Mesenchymal stem cell (in vitro differentiated cells and primary cell): Measurements from ENCODE around the gene DGKE.

Source experiments
- DNase-seq: peaks from one replicate; pipeline ENCODE4 v3.0.0-alpha.2; 2013
- H2AFZ ChIP-seq: one replicate; pipeline ENCODE4 v1.6.1; 2013; ENCODE audit warnings: low read depth, mild to moderate bottlenecking, control low read depth, inconsistent platforms, low read length, moderate library complexity
- H2AK5ac ChIP-seq: 2 replicates; pipeline ENCODE4 v1.6.1; 2013; ENCODE audit warnings: low read length, moderate library complexity, mild to moderate bottlenecking, inconsistent platforms; ENCODE audit not compliant: severe bottlenecking
- H2BK120ac ChIP-seq: one replicate; pipeline ENCODE4 v1.6.1; 2013; ENCODE audit warnings: low read depth, mild to moderate bottlenecking, inconsistent platforms, low read length, moderate library complexity
- H2BK12ac ChIP-seq, 2 experiments: one replicate each; pipeline ENCODE4 v1.6.1; 2013; ENCODE audit warnings: inconsistent platforms in 2 of 2, low read length in 2 of 2, mild to moderate bottlenecking in 2 of 2, moderate library complexity in 2 of 2, control low read depth in 1 of 2
- H2BK15ac ChIP-seq: one replicate; pipeline ENCODE4 v1.6.1; 2013; ENCODE audit warnings: mild to moderate bottlenecking, low read depth, inconsistent platforms; ENCODE audit not compliant: poor library complexity, severe bottlenecking
- H2BK5ac ChIP-seq: 2 replicates; pipeline ENCODE4 v1.6.1; 2013; ENCODE audit warnings: low read depth, mild to moderate bottlenecking, low read length, control low read depth, inconsistent platforms; ENCODE audit not compliant: poor library complexity, severe bottlenecking
- H3K14ac ChIP-seq, 2 experiments: one replicate each; pipeline ENCODE4 v1.6.1; 2013; ENCODE audit warnings: inconsistent platforms in 2 of 2, low read length in 2 of 2, control low read depth in 1 of 2, mild to moderate bottlenecking in 1 of 2, moderate library complexity in 1 of 2
- H3K18ac ChIP-seq, 2 experiments: one replicate each; pipeline ENCODE4 v1.6.1; 2013; ENCODE audit warnings: inconsistent platforms in 2 of 2, low read length in 2 of 2, control low read depth in 1 of 2, low read depth in 1 of 2, mild to moderate bottlenecking in 1 of 2
- H3K23ac ChIP-seq, 2 experiments: one replicate each; pipeline ENCODE4 v1.6.1; 2013; ENCODE audit warnings: inconsistent platforms in 2 of 2, low read length in 2 of 2, mild to moderate bottlenecking in 2 of 2, moderate library complexity in 2 of 2, control low read depth in 1 of 2
- H3K27ac ChIP-seq: 2 replicates; pipeline ENCODE4 v1.5.1; 2013; ENCODE audit warnings: mild to moderate bottlenecking, moderate library complexity, low read length, control low read depth, inconsistent platforms; ENCODE audit not compliant: poor library complexity, severe bottlenecking
- H3K27me3 ChIP-seq, 2 experiments: 2 replicates each; pipeline versions ENCODE4 v1.6.1 to v1.7.0; 2013; ENCODE audit warnings: low read length in 2 of 2, mild to moderate bottlenecking in 2 of 2, moderate library complexity in 2 of 2, control low read depth in 1 of 2, inconsistent platforms in 1 of 2; ENCODE audit not compliant: control insufficient read depth in 1 of 2, insufficient read depth in 1 of 2
- H3K36me3 ChIP-seq, 2 experiments: 2 replicates each; pipeline versions ENCODE4 v1.6.1 to v1.7.0; 2013; ENCODE audit warnings: low read length in 2 of 2, control low read depth in 1 of 2, inconsistent platforms in 1 of 2, low read depth in 1 of 2, mild to moderate bottlenecking in 1 of 2; ENCODE audit not compliant: insufficient read depth in 2 of 2, control insufficient read depth in 1 of 2
- H3K4ac ChIP-seq, 2 experiments: one replicate each; pipeline ENCODE4 v1.6.1; 2013; ENCODE audit warnings: inconsistent platforms in 2 of 2, low read length in 2 of 2, mild to moderate bottlenecking in 2 of 2, moderate library complexity in 2 of 2, control low read depth in 1 of 2, low read depth in 1 of 2
- H3K4me1 ChIP-seq: 2 replicates; pipeline ENCODE4 v1.6.1; 2013; ENCODE audit warnings: low read depth, low read length, control low read depth; ENCODE audit not compliant: control insufficient read depth, insufficient read depth
- H3K4me2 ChIP-seq: 2 replicates; pipeline ENCODE4 v1.6.1; 2013; ENCODE audit warnings: low read length, mild to moderate bottlenecking, inconsistent platforms; ENCODE audit not compliant: poor library complexity, severe bottlenecking
- H3K4me3 ChIP-seq, 2 experiments: 2 replicates each; pipeline versions ENCODE4 v1.5.1 to v1.7.0; 2013; ENCODE audit warnings: low read length in 2 of 2, mild to moderate bottlenecking in 2 of 2, control low read depth in 1 of 2, low read depth in 1 of 2; ENCODE audit not compliant: insufficient read depth in 1 of 2
- H3K79me1 ChIP-seq: replicated peaks from 2 replicates; pipeline ENCODE4 v1.6.1; 2013; ENCODE audit warnings: mild to moderate bottlenecking, control low read depth, low read length, inconsistent platforms; ENCODE audit not compliant: poor library complexity, severe bottlenecking
- H3K9ac ChIP-seq: 2 replicates; pipeline ENCODE4 v1.7.0; 2013; ENCODE audit warnings: mild to moderate bottlenecking, low read length, moderate library complexity
- H3K9me3 ChIP-seq: 2 replicates; pipeline ENCODE4 v1.7.0; 2013; ENCODE audit warnings: mild to moderate bottlenecking, low read length; ENCODE audit not compliant: control insufficient read depth
- H4K8ac ChIP-seq: one replicate; pipeline ENCODE4 v1.6.1; 2013; ENCODE audit warnings: inconsistent platforms, mild to moderate bottlenecking, low read length, moderate library complexity
- H4K91ac ChIP-seq: one replicate; pipeline ENCODE4 v1.6.1; 2013; ENCODE audit warnings: mild to moderate bottlenecking, low read length, inconsistent platforms
- WGBS: methylation state at CpG from one replicate; pipeline ENCODE4 v1.1.7; 2013; ENCODE audit warnings: mixed read lengths; 5-methylcytosine and 5-hydroxymethylcytosine counted together

The DGKE gene

GRCh38 chr17:56886288-56886731 lies 52.4 kb downstream of the DGKE start:
- Histone ChIP-seq H3K4me1 (peaks cover 1% of the 10 kb centered on the region), H3K18ac (no peak overlapping the region), H2AK5ac (no peak overlapping the region), H3K9me3 (peaks cover 5% of the 10 kb centered on the region), H4K8ac (no peak overlapping the region), H2AFZ (no peak overlapping the region), H2BK120ac (no peak overlapping the region), H3K27ac (no peak overlapping the region), H3K23ac (no peak overlapping the region), H3K4ac (no peak overlapping the region), H3K4me3 (no peak overlapping the region), H3K79me1 (peaks cover 2% of the 10 kb centered on the region), H3K27me3 (no peaks in the 10 kb centered on the region), H3K36me3 (peaks cover 25 to 60% of the 10 kb centered on the region in 2 experiments), H2BK12ac (no peak overlapping the region), H3K4me2 (no peak overlapping the region), H3K14ac (no peak overlapping the region), H2BK15ac (no peak overlapping the region), H3K9ac (no peak overlapping the region), H2BK5ac (no peak overlapping the region), H4K91ac (no peak overlapping the region)
- DNase-seq: no peak
- WGBS: 94% methylated on average over 2 of the region's 2 CpGs

GRCh38 chr17:56887105-56887504 lies 53.2 kb downstream of the DGKE start:
- no peak overlapping the region for H3K9ac ChIP-seq
- H4K8ac ChIP-seq: no peak overlapping the region
- peaks cover 1% of the 10 kb centered on the region for H3K4me1 ChIP-seq
- H3K36me3 ChIP-seq: peaks cover 33 to 68% of the 10 kb centered on the region in 2 experiments
- no peak overlapping the region for H3K4me3 ChIP-seq
- no peak overlapping the region for H2AK5ac ChIP-seq
- H3K27ac ChIP-seq: no peak overlapping the region
- H2BK15ac ChIP-seq: no peak overlapping the region
- H2AFZ ChIP-seq: no peak overlapping the region
- H3K9me3 ChIP-seq: peaks cover 5% of the 10 kb centered on the region
- H3K4ac ChIP-seq: no peak overlapping the region
- no peak overlapping the region for H2BK5ac ChIP-seq
- H3K23ac ChIP-seq: no peak overlapping the region
- no peak overlapping the region for H2BK12ac ChIP-seq
- no peak overlapping the region for H3K4me2 ChIP-seq
- no peak overlapping the region for H2BK120ac ChIP-seq
- 95% methylated on average over 4 of the region's 5 CpGs for WGBS
- no peak overlapping the region for H3K14ac ChIP-seq
- H3K79me1 ChIP-seq: peaks cover 2% of the 10 kb centered on the region
- no peak overlapping the region for H4K91ac ChIP-seq
- DNase-seq: no peak
- H3K27me3 ChIP-seq: no peaks in the 10 kb centered on the region
- H3K18ac ChIP-seq: no peak overlapping the region

- H3K9me3 ChIP-seq: peaks cover 5% of the 10 kb centered on the region
- no peak overlapping the region for H3K9ac ChIP-seq
- no peak overlapping the region for H3K4me2 ChIP-seq
- H3K4me3 ChIP-seq: no peak overlapping the region
- H3K27ac ChIP-seq: no peak overlapping the region
- H3K14ac ChIP-seq: no peak overlapping the region
- H3K4ac ChIP-seq: no peak overlapping the region
- 95% methylated on average over 8 of the region's 9 CpGs for WGBS
- H2BK120ac ChIP-seq: no peak overlapping the region
- H2AFZ ChIP-seq: no peak overlapping the region
- no peak overlapping the region for H2BK12ac ChIP-seq
- H3K18ac ChIP-seq: no peak overlapping the region
- no peaks in the 10 kb centered on the region for H3K27me3 ChIP-seq
- H2BK5ac ChIP-seq: no peak overlapping the region
- peaks cover 1% of the 10 kb centered on the region for H3K4me1 ChIP-seq
- no peak overlapping the region for H3K23ac ChIP-seq
- no peak overlapping the region for H2AK5ac ChIP-seq
- DNase-seq: no peak
- no peak overlapping the region for H2BK15ac ChIP-seq
- no peak overlapping the region for H4K91ac ChIP-seq
- peaks cover 2% of the 10 kb centered on the region for H3K79me1 ChIP-seq
- no peak overlapping the region for H4K8ac ChIP-seq
- peaks cover 36 to 75% of the 10 kb centered on the region in 2 experiments for H3K36me3 ChIP-seq
Observed at GRCh38 chr17:56887552-56888467, 53.9 kb downstream of the DGKE start.

- no peak overlapping the region for H3K9ac ChIP-seq
- WGBS: 96% methylated on average over 6 of the region's 6 CpGs
- H2AFZ ChIP-seq: no peak overlapping the region
- H4K91ac ChIP-seq: no peak overlapping the region
- H3K36me3 ChIP-seq: peaks cover 58 to 94% of the 10 kb centered on the region in 2 experiments
- no peak overlapping the region for H3K4ac ChIP-seq
- H4K8ac ChIP-seq: no peak overlapping the region
- H2BK120ac ChIP-seq: no peak overlapping the region
- H2BK5ac ChIP-seq: no peak overlapping the region
- H2BK12ac ChIP-seq: no peak overlapping the region
- no peak overlapping the region for H3K4me3 ChIP-seq
- no peak overlapping the region for H3K18ac ChIP-seq
- H3K4me2 ChIP-seq: no peak overlapping the region
- peaks cover 5% of the 10 kb centered on the region for H3K9me3 ChIP-seq
- no peak overlapping the region for H3K27ac ChIP-seq
- no peaks in the 10 kb centered on the region for H3K27me3 ChIP-seq
- no peak for DNase-seq
- H3K4me1 ChIP-seq: no peaks in the 10 kb centered on the region
- H2BK15ac ChIP-seq: no peak overlapping the region
- peaks cover 2% of the 10 kb centered on the region for H3K79me1 ChIP-seq
- H3K14ac ChIP-seq: no peak overlapping the region
- H3K23ac ChIP-seq: no peak overlapping the region
- no peak overlapping the region for H2AK5ac ChIP-seq
Observed at GRCh38 chr17:56890390-56890789, 56.4 kb downstream of the DGKE start.
